Measurements from ENCODE around the gene KIF2C.
A peak's percentile ranks its signal among the peaks of the same experiment; 100 is the strongest.
"Not testable (repeated sequence)": the region's sequence is repeated elsewhere in the genome, so short reads cannot be mapped to it uniquely, and the experiment has no call there.

KIF2C gene

DNA sequence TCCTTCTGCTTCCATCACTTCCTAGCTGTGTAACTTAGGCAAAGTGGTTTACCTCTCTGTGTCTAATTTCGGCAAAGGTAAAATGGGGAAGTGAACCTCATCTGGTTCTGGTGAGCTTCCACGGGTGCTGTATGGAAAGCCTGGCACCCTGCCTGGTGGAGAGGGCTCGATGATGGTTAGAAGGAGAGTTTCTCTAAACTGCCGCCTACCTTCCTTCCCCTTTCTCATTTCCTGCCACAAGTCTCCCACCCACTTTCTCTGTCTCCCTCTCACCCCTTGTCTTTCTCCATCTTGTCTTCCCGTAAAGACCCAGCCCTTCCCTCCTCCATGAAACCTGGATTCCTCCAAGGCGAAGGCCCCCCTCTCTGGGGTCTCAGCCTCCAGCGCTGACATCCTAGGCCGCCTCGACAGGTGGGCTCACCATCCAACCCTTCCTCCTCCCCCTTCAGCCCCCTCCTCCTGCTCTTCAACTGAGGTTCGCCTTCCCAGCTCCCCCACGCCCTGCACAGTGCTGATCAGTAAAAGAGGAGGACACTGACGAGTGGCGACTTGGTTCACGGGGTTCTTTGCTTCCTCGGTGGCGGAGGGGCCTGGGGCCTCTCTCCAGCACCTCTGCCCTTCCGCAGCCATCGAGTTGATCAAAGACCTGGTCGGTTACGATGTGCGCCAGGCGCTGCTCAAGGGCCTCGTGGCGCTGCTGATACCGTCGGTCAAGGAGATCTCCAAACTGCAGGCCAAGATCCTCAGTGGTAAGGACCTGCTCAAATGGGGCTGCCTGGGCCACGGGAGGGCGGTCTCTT, 15.9 kb upstream of the KIF2C start:
- Histone ChIP-seq H3K4me3 (no peak overlapping the region), H3K9me3 (no peaks in the 10 kb centered on the region), H3K4me1 (peaks cover 6% of the 10 kb centered on the region), H3K36me3 (replicated peaks) (no peaks in the 10 kb centered on the region), H3K27me3 (ENCODE audit: low read depth) (no peaks in the 10 kb centered on the region)
- in situ Hi-C loops (cut with MboI; ENCODE audit: low sequenced_read_pairs), result loop anchor here (25.0 kb wide), 1 partner anchor 589 kb away; no protein-coding TSS in a partner anchor
- DNase-seq (ENCODE audit: low spot score in 2 of 2), result no peak

DNA sequence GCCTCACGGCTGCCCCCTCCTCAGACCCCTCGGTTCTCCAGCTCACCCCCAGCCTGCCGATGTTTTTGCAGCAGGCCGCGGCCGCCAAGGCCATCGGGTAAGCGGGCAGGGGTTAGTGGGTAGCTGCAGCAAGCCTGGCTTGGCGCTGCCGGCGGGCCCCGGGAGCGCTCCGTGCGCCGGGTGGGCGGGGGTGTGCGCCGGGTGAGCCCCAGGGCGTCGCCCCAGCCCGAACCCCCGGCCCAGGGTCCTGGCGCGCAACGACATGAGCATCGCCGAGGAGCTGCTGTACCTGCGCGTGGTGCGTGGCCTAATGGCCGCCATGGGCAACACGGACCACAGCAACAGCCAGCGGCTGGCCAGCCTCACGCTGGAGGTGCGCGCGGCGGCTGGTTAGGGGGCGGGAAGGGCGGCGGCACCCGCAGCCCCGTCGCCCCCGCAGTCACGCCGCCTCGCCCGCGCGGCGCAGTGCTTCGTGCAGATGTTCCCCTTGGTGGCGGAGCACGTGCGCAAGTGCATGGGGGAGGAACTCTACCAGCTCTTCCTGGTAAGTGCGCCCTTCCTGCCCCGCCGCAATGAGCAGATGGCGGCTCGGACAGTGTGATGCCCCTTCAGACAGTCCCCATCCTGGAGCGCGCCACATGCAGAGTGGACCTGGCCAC, 15.2 kb upstream of the KIF2C start:
- Histone ChIP-seq H3K4me3 (no peak overlapping the region), H3K9me3 (no peaks in the 10 kb centered on the region), H3K4me1 (peaks cover 6% of the 10 kb centered on the region), H3K27me3 (ENCODE audit: low read depth) (no peaks in the 10 kb centered on the region), H3K36me3 (replicated peaks) (no peaks in the 10 kb centered on the region)
- no peak for DNase-seq (ENCODE audit: low spot score in 2 of 2)
- in situ Hi-C loops (cut with MboI; ENCODE audit: low sequenced_read_pairs), result loop anchor here (25.0 kb wide), 1 partner anchor 588 kb away; no protein-coding TSS in a partner anchor

DNA sequence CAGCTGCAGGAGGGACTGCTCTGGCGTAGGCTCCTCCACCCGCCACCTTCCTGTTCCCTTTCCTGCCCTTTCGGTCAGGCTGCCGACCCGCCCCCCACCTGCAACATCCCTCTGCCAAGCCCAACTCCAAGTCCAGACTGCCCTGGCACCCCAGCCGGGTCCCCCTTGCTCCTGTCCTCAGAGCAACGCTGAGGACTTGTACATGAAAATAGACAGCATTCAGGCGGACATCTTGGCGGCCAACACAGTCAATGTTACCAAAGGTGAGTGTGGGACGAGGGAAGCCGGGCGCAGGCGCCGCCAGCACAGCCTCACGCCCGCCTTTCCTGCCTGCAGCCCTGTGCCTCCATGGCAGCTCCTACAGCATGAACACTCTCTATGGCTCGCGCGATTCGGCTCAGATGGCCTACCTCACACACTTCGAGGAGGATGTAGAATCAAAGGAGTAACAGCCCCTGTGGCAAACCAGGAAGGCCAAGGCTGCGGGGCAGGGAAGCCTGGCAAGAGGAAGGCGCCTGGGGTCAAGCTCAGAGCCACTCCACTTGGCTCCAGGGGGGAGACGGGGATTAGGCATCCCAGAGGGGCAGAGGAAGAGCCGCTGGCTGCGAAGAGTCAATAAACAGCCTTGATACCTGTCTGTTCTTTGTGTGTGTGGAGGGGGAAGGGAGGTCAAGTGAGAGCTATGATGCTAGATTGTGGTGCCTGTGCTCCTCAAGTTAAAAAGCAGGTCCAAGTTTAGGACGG, 14.5 kb upstream of the KIF2C start:
- peaks cover 10% of the 10 kb centered on the region for H3K4me1 ChIP-seq
- in situ Hi-C loops (cut with MboI; ENCODE audit: low sequenced_read_pairs), result loop anchor here (25.0 kb wide), 1 partner anchor 587 kb away; no protein-coding TSS in a partner anchor
- H3K9me3 ChIP-seq, result no peaks in the 10 kb centered on the region
- DNase-seq (ENCODE audit: low spot score in 2 of 2), result no peak
- no peak overlapping the region for H3K4me3 ChIP-seq
- H3K36me3 ChIP-seq (replicated peaks), result no peaks in the 10 kb centered on the region
- H3K27me3 ChIP-seq (ENCODE audit: low read depth), result no peaks in the 10 kb centered on the region

DNA sequence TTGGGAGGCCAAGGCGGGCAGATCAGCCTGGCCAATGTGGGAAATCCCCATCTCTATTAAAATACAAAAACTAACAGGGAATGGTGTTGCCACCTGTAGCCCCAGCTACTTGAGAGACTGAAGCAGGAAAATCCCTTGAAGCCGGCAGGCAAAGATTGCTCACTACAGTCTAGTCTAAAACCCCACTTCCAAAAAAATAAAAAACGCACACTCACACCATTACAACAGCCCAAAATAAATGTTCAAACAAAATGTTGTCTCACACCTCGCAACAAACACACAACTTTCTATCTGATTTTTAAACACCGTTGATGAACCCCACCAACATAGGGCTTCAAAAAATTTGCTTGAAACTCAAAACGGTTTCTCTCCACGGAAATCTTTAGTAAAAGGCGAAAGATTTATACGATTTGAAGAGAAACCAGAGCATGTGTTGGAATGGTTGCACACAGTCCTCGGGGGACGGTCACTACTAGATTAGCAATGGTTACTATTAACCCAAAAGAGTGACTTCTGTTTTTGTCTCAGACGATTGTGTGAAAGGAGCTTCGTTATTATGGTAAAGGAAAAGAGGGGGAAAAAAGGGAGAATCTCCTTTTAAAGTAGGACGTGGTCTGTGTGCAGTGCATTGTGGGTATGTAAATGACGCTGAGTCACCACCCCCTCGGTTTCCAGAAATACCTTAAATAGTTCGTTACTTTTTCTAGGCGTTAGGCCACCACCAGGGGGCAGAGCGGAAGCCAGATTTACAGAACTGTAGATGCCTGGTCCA, 8.7 kb upstream of the KIF2C start, which contains the start of gene RNU5D-1:
RNU5D-1 (minus strand) TSS at position 430 of the 772 bp plus-strand sequence.
- Histone ChIP-seq H3K36me3 (replicated peaks) (no peaks in the 10 kb centered on the region), H3K4me1 (peaks cover 13% of the 10 kb centered on the region), H3K27me3 (ENCODE audit: low read depth) (no peaks in the 10 kb centered on the region), H3K4me3 (peak within 1 kb of the TSS; percentile 7; the same call in 1 of the 2 replicates), H3K9me3 (no peaks in the 10 kb centered on the region)
- in situ Hi-C loops (cut with MboI; ENCODE audit: low sequenced_read_pairs), result loop anchor here (10.0 kb wide), 1 partner anchor 84 kb away; no protein-coding TSS in a partner anchor
- DNase-seq (ENCODE audit: low spot score in 2 of 2), result peak; percentile 95 to 97

DNA sequence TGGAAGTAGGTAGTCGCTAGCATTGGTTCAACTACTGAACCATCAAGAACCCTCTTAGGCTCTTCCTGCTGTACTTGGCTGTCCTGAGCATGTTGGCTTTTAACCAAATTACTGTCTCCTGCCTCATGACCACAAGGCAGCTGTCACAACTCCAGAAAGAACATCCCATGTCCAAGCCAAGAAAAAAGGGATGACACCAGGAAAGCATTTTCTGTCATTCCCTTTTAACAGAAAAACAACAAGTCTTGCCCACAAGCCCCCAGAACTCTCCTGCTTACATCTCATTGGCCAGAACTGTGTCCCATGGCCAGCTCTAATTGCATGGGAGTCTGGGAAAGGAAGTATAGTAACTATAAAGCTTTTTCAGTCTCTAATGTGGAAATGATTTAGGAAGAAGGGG, 6.3 kb upstream of the KIF2C start:
- Histone ChIP-seq H3K9me3 (no peaks in the 10 kb centered on the region), H3K27me3 (ENCODE audit: low read depth) (no peaks in the 10 kb centered on the region), H3K4me1 (peaks cover 13% of the 10 kb centered on the region), H3K4me3 (no peak overlapping the region), H3K36me3 (replicated peaks) (no peaks in the 10 kb centered on the region)
- in situ Hi-C loops (cut with MboI; ENCODE audit: low sequenced_read_pairs), result loop anchor here (10.0 kb wide), 1 partner anchor 81 kb away; no protein-coding TSS in a partner anchor
- DNase-seq (ENCODE audit: low spot score in 2 of 2), result no peak

DNA sequence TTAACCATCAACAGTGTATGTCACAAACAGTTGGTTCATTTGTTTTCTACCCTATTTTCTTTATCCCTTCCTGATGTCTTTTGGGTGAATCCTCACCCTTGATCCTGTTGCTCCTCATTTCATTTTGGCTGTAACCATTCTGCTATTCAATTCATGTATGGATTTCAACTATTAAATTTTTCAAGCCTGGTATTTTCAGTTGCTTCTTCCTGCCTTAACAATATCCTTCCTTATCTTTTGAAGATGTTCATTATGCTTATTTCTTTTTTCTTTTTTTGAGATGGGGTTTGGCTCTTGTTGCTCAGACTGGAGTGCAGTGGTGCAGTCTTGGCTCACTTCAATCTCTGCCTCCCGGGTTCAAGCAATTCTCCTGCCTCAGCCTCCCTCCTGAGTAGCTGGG, 5.9 kb upstream of the KIF2C start:
- Histone ChIP-seq H3K36me3 (replicated peaks) (no peaks in the 10 kb centered on the region), H3K4me1 (peaks cover 13% of the 10 kb centered on the region), H3K27me3 (ENCODE audit: low read depth) (no peaks in the 10 kb centered on the region), H3K9me3 (no peaks in the 10 kb centered on the region), H3K4me3 (no peak overlapping the region)
- in situ Hi-C loops (cut with MboI; ENCODE audit: low sequenced_read_pairs), result loop anchor here (10.0 kb wide), 1 partner anchor 81 kb away; no protein-coding TSS in a partner anchor
- no peak for DNase-seq (ENCODE audit: low spot score in 2 of 2)

DNA sequence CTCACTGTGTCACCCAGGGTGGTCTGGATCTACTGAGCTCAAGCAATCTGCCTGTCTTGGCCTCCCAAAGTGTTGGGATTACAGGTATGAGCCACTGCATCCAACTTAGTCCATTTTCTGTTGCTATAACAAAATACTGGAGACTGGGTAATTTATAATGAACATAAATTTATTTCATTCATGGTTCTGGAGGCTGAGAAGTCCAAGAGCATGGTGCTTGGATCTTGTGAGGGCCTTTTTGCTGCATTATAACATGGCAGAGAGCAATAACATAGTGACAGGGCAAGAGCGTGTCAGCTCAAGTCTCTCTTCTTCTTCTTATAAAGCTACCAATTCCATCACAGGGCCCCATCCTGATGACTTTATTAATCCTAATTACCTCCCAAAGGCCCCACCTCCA, 3.6 kb upstream of the KIF2C start:
- Histone ChIP-seq H3K4me1 (peaks cover 13% of the 10 kb centered on the region), H3K36me3 (replicated peaks) (peaks cover 6% of the 10 kb centered on the region; the same call in 1 of the 2 replicates), H3K9me3 (no peaks in the 10 kb centered on the region), H3K27me3 (ENCODE audit: low read depth) (no peaks in the 10 kb centered on the region), H3K4me3 (no peak overlapping the region)
- in situ Hi-C loops (cut with MboI; ENCODE audit: low sequenced_read_pairs), result loop anchor here (10.0 kb wide), 1 partner anchor 79 kb away; no protein-coding TSS in a partner anchor
- DNase-seq (ENCODE audit: low spot score in 2 of 2), result no peak

DNA sequence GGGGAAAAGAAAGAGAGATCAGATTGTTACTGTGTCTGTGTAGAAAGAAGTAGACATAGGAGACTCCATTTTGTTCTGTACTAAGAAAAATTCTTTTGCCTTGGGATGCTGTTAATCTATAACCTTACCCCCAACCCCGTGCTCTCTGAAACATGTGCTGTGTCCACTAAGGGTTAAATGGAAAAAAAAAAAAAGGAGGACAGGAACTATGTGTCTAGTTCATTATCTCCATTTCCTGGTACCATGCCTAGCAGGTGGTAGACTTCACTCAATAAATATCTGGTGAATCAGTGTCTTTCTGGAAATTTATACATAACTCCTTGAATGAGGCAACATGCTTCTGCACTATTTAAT, 707 bp upstream of the KIF2C start:
- DNase-seq (ENCODE audit: low spot score in 2 of 2); H3K27me3 ChIP-seq (ENCODE audit: low read depth); H3K9me3 ChIP-seq: not testable (repeated sequence)
- peak overlapping the region; percentile 80 for H3K4me3 ChIP-seq
- peaks cover 16% of the 10 kb centered on the region; the same call in 1 of the 2 replicates for H3K4me1 ChIP-seq
- H3K36me3 ChIP-seq (replicated peaks), result peaks cover 32% of the 10 kb centered on the region
- in situ Hi-C loops (cut with MboI; ENCODE audit: low sequenced_read_pairs), result loop anchor here (10.0 kb wide), 1 partner anchor 76 kb away; no protein-coding TSS in a partner anchor

DNA sequence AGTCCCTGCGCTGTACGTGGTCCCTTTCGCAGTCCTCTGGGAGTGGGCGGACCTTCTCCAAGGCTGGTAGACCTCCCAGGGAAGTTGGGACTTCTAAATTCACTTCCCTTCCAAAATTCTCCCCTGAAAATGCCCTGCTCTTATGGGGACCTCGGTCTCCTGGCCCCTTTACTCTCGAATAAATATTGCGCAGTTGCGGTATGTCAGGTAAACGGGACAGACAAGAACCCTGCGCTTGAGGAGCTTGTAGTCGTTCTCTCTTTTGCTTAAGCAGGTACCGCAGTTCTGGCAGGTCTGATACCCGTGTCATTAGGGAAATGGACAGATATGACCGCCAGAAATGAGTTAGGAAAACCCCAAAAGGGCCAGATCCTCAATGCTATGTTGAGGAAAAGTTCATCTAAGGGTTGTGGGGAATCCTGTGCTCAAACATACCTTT, 561 bp downstream of the KIF2C start:
- Histone ChIP-seq H3K9me3 (no peaks in the 10 kb centered on the region), H3K4me1 (peaks cover 16% of the 10 kb centered on the region; the same call in 1 of the 2 replicates), H3K4me3 (peak overlapping the region; percentile 80), H3K36me3 (replicated peaks) (peaks cover 42% of the 10 kb centered on the region), H3K27me3 (ENCODE audit: low read depth) (no peaks in the 10 kb centered on the region)
- DNase-seq (ENCODE audit: low spot score in 2 of 2), result no peak
- in situ Hi-C loops (cut with MboI; ENCODE audit: low sequenced_read_pairs), result no loop called here

DNA sequence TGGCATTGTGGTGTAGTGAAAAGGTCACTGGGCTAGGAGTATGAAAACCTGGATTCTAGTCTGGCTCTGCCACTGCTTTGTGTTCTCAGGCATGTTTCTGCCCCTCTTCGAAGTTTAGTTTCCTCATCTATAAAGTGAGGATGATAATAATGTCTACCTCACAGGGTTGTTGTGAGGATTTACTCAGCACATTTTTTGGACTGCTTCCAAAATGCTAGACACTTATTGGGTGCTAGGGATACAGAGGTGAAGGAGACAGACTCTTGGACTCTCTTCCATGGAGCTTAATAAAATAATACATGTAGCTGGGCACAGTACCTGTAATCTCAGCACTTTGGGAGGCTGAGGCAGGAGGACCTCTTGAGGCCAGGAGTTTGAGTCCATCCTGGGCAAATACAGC, 3.6 kb downstream of the KIF2C start:
- Histone ChIP-seq H3K4me3 (no peak overlapping the region), H3K36me3 (replicated peaks) (peaks cover 70% of the 10 kb centered on the region), H3K27me3 (ENCODE audit: low read depth) (no peaks in the 10 kb centered on the region), H3K9me3 (no peaks in the 10 kb centered on the region), H3K4me1 (peaks cover 16% of the 10 kb centered on the region; the same call in 1 of the 2 replicates)
- in situ Hi-C loops (cut with MboI; ENCODE audit: low sequenced_read_pairs), result no loop called here
- DNase-seq (ENCODE audit: low spot score in 2 of 2), result no peak

DNA sequence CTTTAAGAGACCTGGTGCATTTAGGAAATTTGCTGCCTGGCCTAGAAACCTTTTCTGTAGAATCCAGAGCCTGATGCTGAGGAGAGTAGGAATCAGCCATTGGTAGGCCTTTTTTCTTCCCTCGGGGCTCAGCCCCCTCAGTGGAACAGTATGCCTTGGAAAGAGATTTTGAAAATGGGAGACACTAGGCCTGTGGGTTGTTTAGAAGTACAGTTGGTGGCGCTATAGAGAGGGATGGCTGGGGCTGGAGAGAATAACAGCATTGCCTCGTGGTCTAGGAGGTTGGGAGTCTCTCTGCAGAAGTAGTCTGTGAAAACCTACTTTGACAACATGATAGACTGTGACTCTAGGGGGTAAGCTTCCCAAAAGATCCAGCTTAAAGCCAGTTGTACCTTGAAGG, 8.2 kb downstream of the KIF2C start:
- no peaks in the 10 kb centered on the region for H3K27me3 ChIP-seq (ENCODE audit: low read depth)
- in situ Hi-C loops (cut with MboI; ENCODE audit: low sequenced_read_pairs), result no loop called here
- H3K4me3 ChIP-seq, result no peak overlapping the region
- peaks cover 88% of the 10 kb centered on the region for H3K36me3 ChIP-seq (replicated peaks)
- no peak for DNase-seq (ENCODE audit: low spot score in 2 of 2)
- H3K9me3 ChIP-seq, result no peaks in the 10 kb centered on the region
- H3K4me1 ChIP-seq, result peaks cover 3% of the 10 kb centered on the region; the same call in 1 of the 2 replicates

DNA sequence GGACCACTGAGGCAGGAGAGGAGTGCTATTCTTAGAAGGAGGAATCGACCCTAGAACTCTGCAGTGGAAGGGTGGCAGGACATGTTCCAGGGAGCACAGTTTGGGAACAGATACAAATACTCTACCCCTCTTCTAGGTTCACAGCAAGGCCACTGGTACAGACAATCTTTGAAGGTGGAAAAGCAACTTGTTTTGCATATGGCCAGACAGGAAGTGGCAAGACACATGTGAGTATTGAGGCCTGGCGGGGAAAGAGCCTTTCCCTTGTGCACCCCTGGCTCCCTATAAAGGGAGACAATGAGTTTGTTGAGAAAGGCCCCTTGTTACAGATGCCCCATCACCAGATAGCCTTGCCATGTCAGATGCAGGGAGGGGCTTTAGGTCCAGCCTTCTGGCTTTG, 17.8 kb downstream of the KIF2C start:
- in situ Hi-C loops (cut with MboI; ENCODE audit: low sequenced_read_pairs), result no loop called here
- Histone ChIP-seq H3K36me3 (replicated peaks) (peaks cover 98% of the 10 kb centered on the region), H3K9me3 (no peaks in the 10 kb centered on the region), H3K27me3 (ENCODE audit: low read depth) (no peaks in the 10 kb centered on the region), H3K4me1 (no peaks in the 10 kb centered on the region), H3K4me3 (no peak overlapping the region)
- no peak for DNase-seq (ENCODE audit: low spot score in 2 of 2)

DNA sequence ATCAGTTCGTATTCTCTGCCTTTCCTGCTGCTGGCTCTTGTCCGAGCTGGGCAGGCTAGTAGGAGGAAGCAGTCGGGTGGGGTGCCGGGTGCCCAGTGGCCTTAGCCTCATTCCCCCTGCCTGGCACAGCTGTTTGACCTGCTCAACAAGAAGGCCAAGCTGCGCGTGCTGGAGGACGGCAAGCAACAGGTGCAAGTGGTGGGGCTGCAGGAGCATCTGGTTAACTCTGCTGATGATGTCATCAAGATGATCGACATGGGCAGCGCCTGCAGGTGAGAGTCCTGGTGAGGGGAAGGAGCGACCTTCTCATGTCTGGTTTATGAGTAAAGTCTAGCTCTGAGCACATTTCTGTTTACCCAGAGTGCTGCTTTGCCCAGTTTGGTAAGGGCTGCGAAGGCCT, 19.4 kb downstream of the KIF2C start:
- Histone ChIP-seq H3K27me3 (ENCODE audit: low read depth) (no peaks in the 10 kb centered on the region), H3K9me3 (no peaks in the 10 kb centered on the region), H3K36me3 (replicated peaks) (peaks cover 100% of the 10 kb centered on the region), H3K4me3 (no peak overlapping the region), H3K4me1 (no peaks in the 10 kb centered on the region)
- no peak for DNase-seq (ENCODE audit: low spot score in 2 of 2)
- in situ Hi-C loops (cut with MboI; ENCODE audit: low sequenced_read_pairs), result no loop called here
